Measurements from ENCODE around the gene CBFA2T2.

DNA sequence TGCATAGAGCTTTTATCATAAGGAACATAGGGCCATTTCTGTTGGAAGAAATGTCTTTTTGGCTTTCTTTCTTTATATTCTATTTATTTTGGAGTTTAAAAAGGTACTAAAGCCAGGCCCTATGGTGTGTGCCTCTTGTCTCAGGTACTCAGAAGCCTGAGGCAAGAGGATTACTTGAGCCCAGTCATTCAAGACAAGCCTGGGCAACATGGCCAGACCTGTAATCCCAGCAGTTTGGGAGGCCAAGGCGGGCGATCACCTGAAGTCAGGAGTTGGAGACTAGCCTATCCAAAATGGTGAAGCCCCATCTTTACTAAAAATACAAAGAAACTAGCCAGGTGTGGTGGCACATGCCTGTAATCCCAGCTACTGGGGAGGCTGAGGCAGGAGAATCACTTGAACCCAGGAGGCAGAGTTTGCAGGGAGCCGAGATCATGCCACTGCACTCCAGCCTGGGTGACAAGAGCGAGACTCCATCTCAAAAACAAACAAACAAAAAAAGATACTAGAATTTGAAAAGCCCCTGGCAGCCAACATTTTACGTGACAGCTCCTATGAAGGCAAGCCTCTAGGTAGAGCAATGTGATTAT lies 80.0 kb downstream of the CBFA2T2 start:
- TF ChIP-seq EP300 (IDR thresholded peaks at IDR 0.05; ENCODE audit: borderline replicate concordance in 1 of 2, control insufficient read depth in 1 of 2, low read depth in 2 of 2, low read length in 2 of 2) (no peak), TCF7 (IDR thresholded peaks at IDR 0.05; ENCODE audit: borderline replicate concordance) (no peak)
